HFFc6 (cell line): ENCODE data around the gene CLK3. TPM values are rescaled to one million over a fixed set of nuclear protein-coding genes. Genes with fewer than 3 reads are reported as not detected.

Source experiments
- DNase-seq: peaks from one replicate; pipeline ENCODE4 v3.0.0-alpha.2; 2018
- H3K27ac Mint-ChIP-seq: 2 replicates; pipeline ENCODE4 v1.8.0; 2020; ENCODE audit warnings: mild to moderate bottlenecking, mixed read lengths
- H3K27me3 Mint-ChIP-seq: 2 replicates; pipeline ENCODE4 v1.8.0; 2021; ENCODE audit warnings: mild to moderate bottlenecking, moderate library complexity, mixed read lengths; ENCODE audit not compliant: insufficient read depth
- H3K36me3 Mint-ChIP-seq: 2 replicates; pipeline ENCODE4 v1.8.0; 2021; ENCODE audit warnings: low read depth, mixed read lengths
- H3K4me1 Mint-ChIP-seq: 2 replicates; pipeline ENCODE4 v1.8.0; 2020; ENCODE audit warnings: low read depth, mixed read lengths
- H3K4me3 Mint-ChIP-seq: 2 replicates; pipeline ENCODE4 v1.8.0; 2020; ENCODE audit warnings: mild to moderate bottlenecking, moderate library complexity, mixed read lengths
- H3K9me3 Mint-ChIP-seq: 2 replicates; pipeline ENCODE4 v1.8.0; 2020; ENCODE audit warnings: mild to moderate bottlenecking, mixed read lengths
- long read RNA-seq: library from polyadenylated mRNA; unstranded; transcript quantifications from one replicate; pipeline ENCODE4 v2.0.0, GENCODE V29; 2019
- total RNA-seq, 6 experiments: library from RNA; stranded (reverse); fragmentation: NEBNext Ultra II Directional; extraction: Animal tissue kit (Norgen Biotek cat#: 25700); gene quantifications; 2 replicates in 1 of 6; 3 replicates in 5 of 6; pipeline ENCODE4 v1.2.3, GENCODE V29; 2021
- TF ChIP-seq, protein P1 (sequence below): fragments of 200-600 bp; sonication (generic); IDR thresholded peaks from 2 replicates; pipeline ENCODE4 v1.5.0; 2021; ENCODE audit warnings: antibody characterized with exemption, mild to moderate bottlenecking

The CLK3 gene
- 10 to 100 TPM; 45.4 to 53.0 (median 46.9) TPM for total RNA-seq
- long read RNA-seq, transcript CLK3-202 (13 exons, 2,621 nt) = major isoform, 36 of 51 reads
- long read RNA-seq, partial matches to known transcripts = 8 of 51 reads
- long read RNA-seq, other reads (novel, unspliced or antisense) = 7 of 51 reads

DNA sequence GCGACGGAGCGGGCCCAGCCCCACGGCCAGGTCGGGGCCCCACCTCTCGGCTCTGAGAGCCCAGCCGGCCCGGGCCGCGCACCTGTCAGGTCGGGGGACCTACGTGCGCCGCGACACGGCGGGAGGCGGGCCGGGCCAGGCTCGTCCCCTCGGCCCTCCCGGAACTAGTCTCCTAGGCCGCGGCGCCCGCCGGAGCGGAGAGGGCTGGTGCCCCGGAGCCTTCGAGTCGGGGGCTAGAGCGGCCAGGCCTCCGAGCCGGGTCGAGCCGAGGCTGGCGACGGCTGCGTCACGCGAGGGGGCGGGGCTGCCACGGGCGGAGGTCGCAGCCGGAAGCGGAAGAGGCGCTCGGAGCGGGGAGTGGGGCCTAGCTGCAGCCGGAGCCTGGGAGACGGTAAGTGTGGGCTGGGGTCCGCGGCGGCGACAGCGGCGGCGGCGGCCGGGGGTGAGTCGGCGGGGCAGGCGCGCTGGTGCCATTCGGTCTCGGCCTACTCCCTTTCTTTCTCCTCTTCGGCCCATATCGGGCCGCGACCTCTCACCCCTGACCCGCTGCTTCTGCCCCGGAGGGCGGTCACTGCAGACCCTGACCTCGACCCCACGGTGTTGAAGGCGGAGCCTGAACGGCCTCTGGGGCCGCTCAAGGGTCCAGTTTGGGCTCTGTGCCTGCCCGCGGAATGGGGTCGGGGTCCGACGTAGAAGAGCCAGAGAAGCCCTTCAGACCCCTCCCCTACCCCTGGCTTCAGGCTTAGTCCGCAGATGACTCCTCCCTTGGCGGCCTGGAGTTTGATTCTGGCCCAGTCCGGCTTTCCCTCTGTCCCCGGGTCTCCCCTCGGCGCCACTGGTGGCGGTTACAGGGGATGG, at the start of gene CLK3:
TSS of gene CLK3 (plus strand) at position 329 of the 858 bp plus-strand sequence. CDS start 3,361 bp downstream, outside the sequence.
- Mint-ChIP-seq H3K27me3 (peaks cover 12% of the 10 kb centered on the region; the same call in 1 of the 2 replicates), H3K4me3 (peak within 1 kb of the TSS; percentile 97), H3K4me1 (peaks cover 19% of the 10 kb centered on the region), H3K36me3 (peaks cover under 1% of the 10 kb centered on the region), H3K27ac (peak within 1 kb of the TSS; percentile 94), H3K9me3 (no peaks in the 10 kb centered on the region)
- peak; percentile 87 for DNase-seq
- TF ChIP-seq, protein P1, sequence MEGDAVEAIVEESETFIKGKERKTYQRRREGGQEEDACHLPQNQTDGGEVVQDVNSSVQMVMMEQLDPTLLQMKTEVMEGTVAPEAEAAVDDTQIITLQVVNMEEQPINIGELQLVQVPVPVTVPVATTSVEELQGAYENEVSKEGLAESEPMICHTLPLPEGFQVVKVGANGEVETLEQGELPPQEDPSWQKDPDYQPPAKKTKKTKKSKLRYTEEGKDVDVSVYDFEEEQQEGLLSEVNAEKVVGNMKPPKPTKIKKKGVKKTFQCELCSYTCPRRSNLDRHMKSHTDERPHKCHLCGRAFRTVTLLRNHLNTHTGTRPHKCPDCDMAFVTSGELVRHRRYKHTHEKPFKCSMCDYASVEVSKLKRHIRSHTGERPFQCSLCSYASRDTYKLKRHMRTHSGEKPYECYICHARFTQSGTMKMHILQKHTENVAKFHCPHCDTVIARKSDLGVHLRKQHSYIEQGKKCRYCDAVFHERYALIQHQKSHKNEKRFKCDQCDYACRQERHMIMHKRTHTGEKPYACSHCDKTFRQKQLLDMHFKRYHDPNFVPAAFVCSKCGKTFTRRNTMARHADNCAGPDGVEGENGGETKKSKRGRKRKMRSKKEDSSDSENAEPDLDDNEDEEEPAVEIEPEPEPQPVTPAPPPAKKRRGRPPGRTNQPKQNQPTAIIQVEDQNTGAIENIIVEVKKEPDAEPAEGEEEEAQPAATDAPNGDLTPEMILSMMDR = no peak

DNA sequence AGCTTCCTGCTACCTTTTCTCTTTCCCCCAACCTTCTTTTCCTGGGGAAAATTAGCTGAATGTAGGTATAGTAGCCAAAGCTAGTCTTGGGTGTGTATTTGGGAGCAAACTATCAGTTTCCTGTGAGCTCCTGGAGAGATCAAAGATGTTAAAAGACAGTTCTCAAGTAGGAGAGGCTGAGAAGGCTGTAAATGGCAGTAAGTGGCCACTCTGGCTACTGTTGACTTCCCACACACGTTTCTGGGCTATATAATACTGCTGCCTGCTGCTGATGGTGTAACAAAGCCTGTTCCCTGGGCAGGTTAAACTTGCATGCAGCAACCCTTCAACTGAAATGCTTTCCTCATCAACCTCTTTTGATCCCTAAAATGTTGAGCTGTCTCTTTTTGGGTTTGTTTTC, 47.0 kb upstream of the CLK3 start:
- no peak overlapping the region for H3K4me3 Mint-ChIP-seq
- H3K4me1 Mint-ChIP-seq = peaks cover 24% of the 10 kb centered on the region
- no peaks in the 10 kb centered on the region for H3K9me3 Mint-ChIP-seq
- H3K36me3 Mint-ChIP-seq = peaks cover 12% of the 10 kb centered on the region
- H3K27me3 Mint-ChIP-seq = no peaks in the 10 kb centered on the region
- H3K27ac Mint-ChIP-seq = no peak overlapping the region
- TF ChIP-seq, protein P1 = no peak
- no peak for DNase-seq

DNA sequence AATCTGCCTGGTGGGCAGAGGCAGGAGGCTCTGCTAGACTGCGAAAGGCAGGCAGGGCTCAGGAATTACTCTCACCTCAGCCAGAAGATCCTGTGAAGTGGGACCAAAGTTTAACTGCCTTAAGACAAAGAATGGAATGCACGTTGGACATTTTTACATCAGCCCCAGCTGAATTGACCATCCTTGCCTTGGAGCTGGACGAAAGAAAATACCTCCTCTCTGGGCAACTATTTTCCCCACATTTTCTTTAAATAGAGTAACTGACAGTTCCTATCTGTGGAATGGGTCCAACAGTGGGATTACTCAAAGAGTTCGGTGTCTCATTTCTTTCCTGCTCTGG, 45.9 kb upstream of the CLK3 start:
- Mint-ChIP-seq H3K36me3 (peaks cover 17% of the 10 kb centered on the region), H3K4me3 (no peak overlapping the region)

DNA sequence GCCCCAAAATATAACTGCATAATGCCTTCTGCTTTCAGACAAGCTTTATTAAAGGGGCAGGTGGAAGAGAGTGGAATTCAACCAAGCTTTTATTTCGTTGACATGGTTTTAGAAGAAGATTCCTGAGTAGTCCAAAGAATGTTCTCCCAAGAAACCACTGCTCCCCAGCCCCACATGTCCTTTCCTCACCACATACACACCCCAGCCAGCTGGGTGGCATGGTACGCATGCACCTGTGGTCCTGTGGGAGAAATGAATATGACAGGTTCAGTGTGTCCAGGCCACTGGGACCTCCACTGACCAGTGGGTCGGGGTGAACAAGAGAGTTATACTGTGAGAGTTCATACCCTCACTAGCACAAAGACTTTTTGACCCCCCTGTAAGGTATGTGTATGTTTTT, 44.4 kb upstream of the CLK3 start:
- Mint-ChIP-seq H3K4me1 (peaks cover 35% of the 10 kb centered on the region), H3K27me3 (peaks cover 2% of the 10 kb centered on the region; the same call in 1 of the 2 replicates), H3K9me3 (no peaks in the 10 kb centered on the region), H3K27ac (no peak overlapping the region), H3K36me3 (peaks cover 17% of the 10 kb centered on the region), H3K4me3 (no peak overlapping the region)
- TF ChIP-seq, protein P1 = no peak
- DNase-seq = no peak

More for the DNA sequence above, 45.9 kb upstream of the CLK3 start:
- no peaks in the 10 kb centered on the region for H3K9me3 Mint-ChIP-seq
- DNase-seq = no peak
- peaks cover 35% of the 10 kb centered on the region for H3K4me1 Mint-ChIP-seq
- peaks cover 2% of the 10 kb centered on the region; the same call in 1 of the 2 replicates for H3K27me3 Mint-ChIP-seq
- H3K27ac Mint-ChIP-seq = no peak overlapping the region
- TF ChIP-seq, protein P1 = no peak

DNA sequence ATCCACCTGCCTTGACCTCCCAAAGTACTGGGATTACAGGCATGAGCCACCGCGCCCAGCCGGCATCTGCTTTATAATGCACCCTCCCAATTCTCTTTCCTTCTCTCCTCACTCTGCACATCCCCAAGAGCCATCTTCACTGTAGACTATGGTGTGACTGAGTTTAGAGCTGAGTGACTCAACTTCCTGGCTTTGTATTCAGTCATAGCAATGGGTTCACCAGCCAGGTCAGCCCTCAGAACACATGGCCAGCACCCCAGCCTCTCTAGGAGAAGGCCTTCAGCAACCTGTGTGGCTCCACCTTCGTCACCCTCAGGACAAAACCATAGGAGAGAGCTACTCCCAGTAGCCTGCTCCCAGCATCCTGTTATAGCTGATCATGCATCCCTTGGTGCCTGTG, 41.6 kb upstream of the CLK3 start:
- no peak overlapping the region for H3K27ac Mint-ChIP-seq
- H3K4me1 Mint-ChIP-seq = peaks cover 29% of the 10 kb centered on the region
- H3K36me3 Mint-ChIP-seq = peaks cover 17% of the 10 kb centered on the region
- TF ChIP-seq, protein P1 = no peak
- peaks cover 2% of the 10 kb centered on the region; the same call in 1 of the 2 replicates for H3K27me3 Mint-ChIP-seq
- no peak overlapping the region for H3K4me3 Mint-ChIP-seq
- no peaks in the 10 kb centered on the region for H3K9me3 Mint-ChIP-seq
- no peak for DNase-seq
